Measurements from ENCODE around the gene C1QTNF6.

The C1QTNF6 gene

DNA sequence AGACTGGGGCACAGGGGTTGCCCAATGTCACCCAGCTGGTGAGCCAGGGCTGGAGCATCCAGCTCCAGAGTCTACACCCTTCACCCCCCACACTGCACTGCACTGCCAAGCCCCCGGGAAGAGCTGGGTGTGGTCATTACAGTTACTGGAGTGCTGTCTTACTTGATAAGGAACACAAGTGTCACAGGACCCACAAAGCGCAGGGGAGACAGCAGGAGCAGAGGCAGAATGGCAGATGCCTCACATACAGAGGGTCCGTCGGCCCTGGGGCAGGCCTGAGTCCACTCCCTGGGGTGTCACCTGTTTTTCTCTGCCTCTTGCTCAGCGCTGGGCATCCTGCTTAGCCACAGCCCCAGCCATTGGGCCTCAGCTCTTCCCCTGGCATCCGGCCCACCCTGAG lies 46.1 kb downstream of the C1QTNF6 start:
- no peak for DNase-seq (ENCODE audit: low spot score)

- no peak for DNase-seq (ENCODE audit: low spot score)
These were observed 46.6 kb downstream of the C1QTNF6 start for GRCh38 chr22:37141476-37141875.

DNA sequence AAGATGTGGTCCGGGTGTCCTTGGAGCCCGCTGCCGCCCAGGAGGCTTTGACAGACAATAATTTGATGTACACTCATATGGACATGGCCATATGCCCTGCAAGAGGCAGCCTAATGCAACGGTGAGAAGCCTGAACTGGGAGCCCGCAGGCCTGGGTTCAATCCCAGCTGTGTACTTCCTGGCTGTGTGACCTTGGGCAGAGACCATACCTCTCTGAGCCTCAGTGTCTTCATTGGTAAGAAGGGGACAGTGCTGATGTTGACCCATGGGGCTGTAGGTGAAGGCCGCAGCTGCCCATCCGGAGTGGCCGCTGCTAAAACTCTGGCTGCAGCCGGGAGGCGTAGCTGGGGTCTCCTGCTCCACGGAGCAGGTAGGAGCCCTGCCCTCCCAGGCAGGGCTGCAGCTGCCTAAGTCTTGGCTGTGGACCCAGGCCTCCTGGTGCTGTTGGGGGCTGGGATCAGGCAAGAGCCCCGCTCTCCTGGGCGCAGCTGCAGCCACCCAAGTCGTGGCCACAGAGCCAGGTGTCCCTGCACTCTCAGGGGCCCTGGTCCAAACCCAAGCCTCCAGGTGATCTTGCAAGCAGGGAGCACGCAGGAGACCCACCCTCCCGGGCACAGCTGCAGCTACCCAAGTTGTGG lies 47.2 kb downstream of the C1QTNF6 start:
- no peak for DNase-seq (ENCODE audit: low spot score)

DNA sequence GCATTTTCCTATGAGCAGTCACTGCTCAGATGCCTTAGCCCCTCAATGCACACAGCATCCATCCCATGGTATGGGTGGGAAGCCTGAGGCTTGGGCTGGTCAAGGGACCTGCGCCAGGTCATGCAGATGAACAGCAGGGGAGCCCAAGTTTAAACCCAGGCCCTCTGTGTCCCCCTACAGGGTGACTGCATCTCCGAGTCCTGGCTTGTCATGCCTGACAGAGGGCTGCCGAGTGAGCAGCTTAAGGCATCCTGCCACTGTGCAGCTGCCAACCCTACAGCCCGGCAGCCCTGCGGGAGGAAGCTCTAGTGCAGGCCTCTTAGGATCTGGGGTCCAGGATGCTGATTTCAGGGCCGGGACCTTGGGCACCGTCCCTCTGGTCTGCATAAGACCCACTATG lies 48.3 kb downstream of the C1QTNF6 start:
- DNase-seq (ENCODE audit: low spot score): no peak

GRCh38 chr22:37138849-37139561 lies 49.0 kb downstream of the C1QTNF6 start:
- no peak for DNase-seq (ENCODE audit: low spot score)

- no peak for DNase-seq (ENCODE audit: low spot score)
These were observed 50.0 kb downstream of the C1QTNF6 start for GRCh38 chr22:37137903-37138665.

GRCh38 chr22:37137131-37137530 lies 50.9 kb downstream of the C1QTNF6 start:
- no peak for DNase-seq (ENCODE audit: low spot score)

- DNase-seq (ENCODE audit: low spot score): no peak
These were observed 53.0 kb downstream of the C1QTNF6 start for GRCh38 chr22:37135023-37135422.

DNA sequence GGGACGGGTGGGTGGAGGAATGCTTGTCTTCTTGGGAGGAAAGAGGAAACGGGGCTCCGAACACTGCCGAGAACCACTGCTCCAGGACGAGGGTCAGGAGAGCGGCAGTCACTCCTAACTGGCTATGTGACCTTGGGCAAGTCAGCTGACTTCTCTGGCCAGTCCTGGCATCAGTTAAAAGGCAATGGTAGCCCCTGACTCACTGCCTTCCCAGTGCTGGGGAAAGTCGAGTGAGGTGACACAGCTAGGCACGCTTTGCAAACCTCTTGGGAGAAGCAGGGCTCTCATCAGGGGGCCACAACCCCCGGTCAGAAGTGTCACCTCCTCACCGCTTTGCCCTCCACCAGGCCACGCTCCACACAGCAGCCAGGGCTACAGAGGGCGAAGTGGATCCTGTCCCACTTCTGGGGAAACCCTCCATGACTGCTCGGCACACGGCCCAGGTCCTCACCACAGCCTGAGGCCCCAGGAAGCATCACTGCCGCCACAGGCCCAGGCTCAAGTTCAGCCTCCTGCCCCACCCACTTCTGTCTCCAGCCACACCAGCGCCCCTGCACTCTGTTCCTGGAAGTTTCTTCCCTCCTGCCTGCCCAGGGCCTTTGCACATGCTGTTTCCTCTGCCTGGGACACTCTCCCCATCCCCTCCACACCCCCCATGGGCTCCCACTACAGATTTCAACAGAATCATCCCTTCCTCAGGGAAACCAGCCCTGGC lies 54.6 kb downstream of the C1QTNF6 start:
- DNase-seq (ENCODE audit: low spot score): no peak

- no peak for DNase-seq (ENCODE audit: low spot score)
These were observed 55.3 kb downstream of the C1QTNF6 start for GRCh38 chr22:37132773-37133172.
